Measurements from ENCODE around the gene GP9.

DNA sequence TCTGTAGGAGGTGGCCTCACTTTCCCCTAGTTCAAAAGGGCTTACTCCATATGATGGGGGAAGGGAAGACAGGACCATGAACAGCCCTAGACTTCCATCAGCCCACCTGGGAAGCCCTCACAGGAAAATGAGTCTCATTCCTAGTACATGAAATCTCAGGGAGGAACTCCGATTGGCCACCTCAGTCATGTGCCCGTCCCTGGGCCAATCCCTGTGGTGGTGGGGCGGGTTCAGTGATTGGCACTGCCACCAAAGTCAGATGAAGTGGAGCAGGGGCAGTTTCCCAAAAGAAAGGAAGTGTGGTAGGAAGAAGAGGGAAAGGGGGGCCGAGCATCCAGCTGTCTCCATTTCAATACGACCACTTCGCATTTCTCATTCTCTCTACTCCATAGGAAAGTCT lies 25.9 kb upstream of the GP9 start:
- TF ChIP-seq, protein P1, sequence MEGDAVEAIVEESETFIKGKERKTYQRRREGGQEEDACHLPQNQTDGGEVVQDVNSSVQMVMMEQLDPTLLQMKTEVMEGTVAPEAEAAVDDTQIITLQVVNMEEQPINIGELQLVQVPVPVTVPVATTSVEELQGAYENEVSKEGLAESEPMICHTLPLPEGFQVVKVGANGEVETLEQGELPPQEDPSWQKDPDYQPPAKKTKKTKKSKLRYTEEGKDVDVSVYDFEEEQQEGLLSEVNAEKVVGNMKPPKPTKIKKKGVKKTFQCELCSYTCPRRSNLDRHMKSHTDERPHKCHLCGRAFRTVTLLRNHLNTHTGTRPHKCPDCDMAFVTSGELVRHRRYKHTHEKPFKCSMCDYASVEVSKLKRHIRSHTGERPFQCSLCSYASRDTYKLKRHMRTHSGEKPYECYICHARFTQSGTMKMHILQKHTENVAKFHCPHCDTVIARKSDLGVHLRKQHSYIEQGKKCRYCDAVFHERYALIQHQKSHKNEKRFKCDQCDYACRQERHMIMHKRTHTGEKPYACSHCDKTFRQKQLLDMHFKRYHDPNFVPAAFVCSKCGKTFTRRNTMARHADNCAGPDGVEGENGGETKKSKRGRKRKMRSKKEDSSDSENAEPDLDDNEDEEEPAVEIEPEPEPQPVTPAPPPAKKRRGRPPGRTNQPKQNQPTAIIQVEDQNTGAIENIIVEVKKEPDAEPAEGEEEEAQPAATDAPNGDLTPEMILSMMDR (IDR thresholded peaks at IDR 0.05) = no peak
- no peak for TF ChIP-seq POLR2AphosphoS5 (IDR thresholded peaks at IDR 0.05)
- TF ChIP-seq EP300 (IDR thresholded peaks at IDR 0.05) = no peak
- TF ChIP-seq POLR2A (IDR thresholded peaks at IDR 0.05) = no peak

Data from sigmoid colon (tissue), 4 donors.